ENCODE results near the gene CFAP70. TPM values are rescaled to one million over a fixed set of nuclear protein-coding genes. Genes with fewer than 3 reads are reported as not detected.

CFAP70 gene
- total RNA-seq, 2 experiments from 2014 or later = 0.33 to 0.80 TPM

DNA sequence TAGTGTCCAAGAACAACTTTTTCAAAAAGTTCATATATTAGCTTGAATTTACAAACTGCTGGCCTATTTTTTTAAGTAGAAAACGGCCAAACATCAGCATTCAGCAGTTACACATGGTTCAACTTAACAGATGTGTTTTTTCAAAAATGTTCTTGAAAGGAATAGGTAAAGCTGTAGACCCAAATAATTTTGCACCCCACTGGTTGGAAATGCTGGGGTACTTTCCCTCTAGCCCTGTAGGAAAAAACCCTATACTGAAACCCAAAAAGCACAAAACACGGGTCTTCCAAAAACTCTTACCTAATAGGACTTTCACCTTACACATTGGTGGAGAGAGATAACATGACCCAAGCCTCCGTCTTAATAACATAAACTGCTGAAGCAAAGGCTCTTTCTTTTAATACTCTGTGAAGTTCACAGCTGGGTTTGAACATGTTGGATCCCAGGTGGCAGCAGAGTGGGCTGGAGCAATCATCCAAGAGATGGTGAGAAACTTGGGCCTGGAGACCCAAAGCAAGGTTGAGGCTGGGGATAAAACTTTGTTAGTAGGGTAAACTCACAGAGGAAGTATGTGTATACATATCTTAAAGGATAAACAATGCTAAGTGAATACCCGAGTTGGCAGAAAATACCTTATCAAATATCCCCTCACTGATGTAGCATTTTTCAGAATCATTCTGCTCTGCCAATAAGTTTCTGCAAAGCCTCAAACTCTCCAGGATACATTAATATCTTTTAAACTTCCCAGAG is 111.0 kb downstream of the CFAP70 start:
- CTCF ChIA-PET = interaction anchor here (0.9 to 1.7 kb wide), 6 partner anchors 10 to 167 kb away, joined by 3 to 7 read pairs (median 3); no protein-coding TSS in a partner anchor
- H3K27me3 Mint-ChIP-seq = no peaks in the 10 kb centered on the region
- peak overlapping the region; percentile 99 for H3K4me3 Mint-ChIP-seq
- H3K27ac Mint-ChIP-seq = peak overlapping the region; percentile 94
- DNase-seq = no peak
- POLR2A ChIA-PET = interaction anchor here (0.7 to 1.8 kb wide), 11 partner anchors 9 to 396 kb away, joined by 3 to 11 read pairs (median 4); partner anchors contain the start of genes ANXA7, CFAP70 and PPP3CB
- no peaks in the 10 kb centered on the region for H3K9me3 Mint-ChIP-seq
- peaks cover 81% of the 10 kb centered on the region for H3K36me3 Mint-ChIP-seq
- intact Hi-C loops (cut with micrococcal nuclease) = loop anchor here (1.0 to 2.0 kb wide), 5 partner anchors 79 to 379 kb away; partner anchors contain the start of genes ECD, FAM149B1, P4HA1 and PPP3CB
- H3K4me1 Mint-ChIP-seq (ENCODE audit: low read depth) = peaks cover 63% of the 10 kb centered on the region

- H3K27me3 Mint-ChIP-seq = no peaks in the 10 kb centered on the region
- CTCF ChIA-PET = interaction anchor here (0.9 to 1.7 kb wide), 7 partner anchors 9 to 168 kb away, joined by 3 to 7 read pairs (median 3); no protein-coding TSS in a partner anchor
- intact Hi-C loops (cut with micrococcal nuclease) = loop anchor here (1.0 to 2.0 kb wide), 5 partner anchors 79 to 379 kb away; partner anchors contain the start of genes ECD, FAM149B1, P4HA1 and PPP3CB
- DNase-seq = peak; percentile 99
- H3K9me3 Mint-ChIP-seq = no peaks in the 10 kb centered on the region
- peak within 1 kb of the TSS; percentile 99 for H3K4me3 Mint-ChIP-seq
- H3K36me3 Mint-ChIP-seq = peaks cover 79% of the 10 kb centered on the region
- H3K4me1 Mint-ChIP-seq (ENCODE audit: low read depth) = peaks cover 61% of the 10 kb centered on the region
- peak within 1 kb of the TSS; percentile 94 for H3K27ac Mint-ChIP-seq
- POLR2A ChIA-PET = interaction anchor here (0.6 to 1.8 kb wide), 18 partner anchors 8 to 753 kb away, joined by 3 to 11 read pairs (median 4); partner anchors contain the start of genes ANXA7, CFAP70 and PPP3CB
Measured at GRCh38 chr10:73246646-73247508, 111.8 kb downstream of the CFAP70 start, which contains the start of gene DNAJC9. Gene DNAJC9 (minus strand): TSS chr10:73247255. CDS start chr10:73247189, 66 bp downstream.

- POLR2A ChIA-PET = interaction anchor here (0.6 to 1.8 kb wide), 11 partner anchors 9 to 497 kb away, joined by 3 to 11 read pairs (median 5); partner anchors contain the start of genes ANXA7, CFAP70 and PPP3CB
- CTCF ChIA-PET = interaction anchor here (1.3 to 1.9 kb wide), 5 partner anchors 8 to 77 kb away, joined by 3 to 7 read pairs (median 5); no protein-coding TSS in a partner anchor
- Mint-ChIP-seq H3K9me3 (no peaks in the 10 kb centered on the region), H3K4me3 (peak overlapping the region; percentile 99), H3K27ac (peak overlapping the region; percentile 94), H3K4me1 (ENCODE audit: low read depth) (peaks cover 61% of the 10 kb centered on the region), H3K36me3 (peaks cover 78% of the 10 kb centered on the region), H3K27me3 (no peaks in the 10 kb centered on the region)
- DNase-seq = no peak
- intact Hi-C loops (cut with micrococcal nuclease) = loop anchor here (2.0 kb wide), 1 partner anchor 167 kb away; no protein-coding TSS in a partner anchor
Measured at GRCh38 chr10:73246322-73246645, 112.4 kb downstream of the CFAP70 start.

GRCh38 chr10:73244866-73245477 is 113.7 kb downstream of the CFAP70 start:
- Mint-ChIP-seq H3K27me3 (no peaks in the 10 kb centered on the region), H3K4me3 (peak overlapping the region; percentile 99), H3K36me3 (peaks cover 75% of the 10 kb centered on the region), H3K27ac (peak overlapping the region; percentile 68), H3K9me3 (no peaks in the 10 kb centered on the region), H3K4me1 (ENCODE audit: low read depth) (peaks cover 50% of the 10 kb centered on the region)
- intact Hi-C loops (cut with micrococcal nuclease) = loop anchor here (1.0 kb wide), 1 partner anchor 7 kb away; the partner anchor contains the start of gene MRPS16
- DNase-seq = no peak
- ChIA-PET CTCF (interaction anchor here (0.6 to 1.9 kb wide), 2 partner anchors 10 to 379 kb away, joined by 4 to 6 read pairs; no protein-coding TSS in a partner anchor), POLR2A (interaction anchor here (0.6 kb wide), 1 partner anchor 781 kb away, joined by 5 read pairs; no protein-coding TSS in a partner anchor)

- Mint-ChIP-seq H3K4me3 (no peak overlapping the region), H3K4me1 (ENCODE audit: low read depth) (peaks cover 18% of the 10 kb centered on the region), H3K27ac (no peak overlapping the region), H3K27me3 (no peaks in the 10 kb centered on the region), H3K9me3 (no peaks in the 10 kb centered on the region), H3K36me3 (peaks cover 48% of the 10 kb centered on the region)
- no peak for DNase-seq
- ChIA-PET CTCF (interaction anchor here (1.4 kb wide), 1 partner anchor 24 kb away, joined by 4 read pairs; no protein-coding TSS in a partner anchor), POLR2A (interaction anchor here (1.0 kb wide), 1 partner anchor 12 kb away, joined by 3 read pairs; the partner anchor contains the start of gene MRPS16)
- intact Hi-C loops (cut with micrococcal nuclease) = no loop called here
Measured at GRCh38 chr10:73239908-73240307, 118.8 kb downstream of the CFAP70 start.

- no peak for DNase-seq
- H3K27ac Mint-ChIP-seq = no peak overlapping the region
- intact Hi-C loops (cut with micrococcal nuclease) = no loop called here
- H3K4me3 Mint-ChIP-seq = no peak overlapping the region
- peaks cover 46% of the 10 kb centered on the region for H3K36me3 Mint-ChIP-seq
- H3K27me3 Mint-ChIP-seq = no peaks in the 10 kb centered on the region
- no peaks in the 10 kb centered on the region for H3K9me3 Mint-ChIP-seq
- CTCF ChIA-PET = interaction anchor here (1.2 to 1.8 kb wide), 3 partner anchors 8 to 25 kb away, joined by 3 to 5 read pairs (median 4); partner anchors contain the start of gene DNAJC9
- H3K4me1 Mint-ChIP-seq (ENCODE audit: low read depth) = peaks cover 10% of the 10 kb centered on the region
- POLR2A ChIA-PET = interaction anchor here (1.0 to 1.3 kb wide), 2 partner anchors 8 to 13 kb away, joined by 3 to 4 read pairs; partner anchors contain the start of genes DNAJC9 and MRPS16
Measured at GRCh38 chr10:73238990-73239566, 119.6 kb downstream of the CFAP70 start.

DNA sequence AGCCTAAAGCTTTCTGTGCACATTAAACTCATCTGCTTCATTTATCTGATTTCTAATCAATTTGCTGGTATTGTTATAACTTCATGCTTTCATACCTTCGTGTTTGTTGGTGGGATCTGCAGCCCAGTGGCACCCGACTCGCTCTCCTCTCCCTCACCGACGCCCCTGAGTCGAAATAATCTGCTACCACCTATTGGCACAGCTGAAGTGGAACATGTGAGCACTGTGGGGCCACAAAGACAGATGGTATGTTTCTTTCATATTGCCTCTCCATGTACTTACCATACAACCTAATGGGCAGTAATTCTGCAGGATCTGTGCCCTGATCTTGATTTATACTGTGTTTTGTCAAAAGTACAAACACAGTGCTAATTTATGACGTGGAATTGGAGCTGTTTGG is 124.0 kb downstream of the CFAP70 start:
- no peaks in the 10 kb centered on the region for H3K27me3 Mint-ChIP-seq
- CTCF ChIA-PET = no interaction called here
- POLR2A ChIA-PET = interaction anchor here (0.5 to 1.3 kb wide), 2 partner anchors 11 to 362 kb away, joined by 3 to 5 read pairs; no protein-coding TSS in a partner anchor
- H3K4me3 Mint-ChIP-seq = no peak overlapping the region
- H3K9me3 Mint-ChIP-seq = no peaks in the 10 kb centered on the region
- intact Hi-C loops (cut with micrococcal nuclease) = no loop called here
- DNase-seq = no peak
- no peaks in the 10 kb centered on the region for H3K4me1 Mint-ChIP-seq (ENCODE audit: low read depth)
- H3K36me3 Mint-ChIP-seq = peaks cover 24% of the 10 kb centered on the region
- H3K27ac Mint-ChIP-seq = no peak overlapping the region

DNA sequence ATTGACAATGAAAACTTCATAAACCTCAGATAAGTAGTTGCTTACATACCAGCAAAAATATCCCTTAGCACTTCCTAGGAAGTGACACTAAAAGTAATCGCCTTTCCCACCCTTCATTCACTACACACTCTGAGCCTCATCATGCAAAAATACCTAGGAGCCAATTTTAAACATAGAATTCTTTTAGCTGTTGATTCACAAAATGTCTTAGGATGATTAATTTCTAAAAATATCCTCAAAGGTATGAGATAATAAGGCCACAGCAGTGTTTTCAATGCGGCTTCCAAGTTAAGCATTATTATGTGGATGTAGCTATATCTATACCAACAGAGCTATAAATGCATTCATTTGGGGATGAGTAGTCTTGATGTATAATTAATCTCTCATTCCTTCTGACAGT is 124.8 kb downstream of the CFAP70 start:
- Mint-ChIP-seq H3K27ac (no peak overlapping the region), H3K36me3 (peaks cover 22% of the 10 kb centered on the region), H3K9me3 (no peaks in the 10 kb centered on the region), H3K4me3 (no peak overlapping the region), H3K27me3 (no peaks in the 10 kb centered on the region), H3K4me1 (ENCODE audit: low read depth) (no peaks in the 10 kb centered on the region)
- DNase-seq = no peak
- ChIA-PET CTCF (no interaction called here), POLR2A (interaction anchor here (1.3 kb wide), 1 partner anchor 12 kb away, joined by 5 read pairs; no protein-coding TSS in a partner anchor)
- intact Hi-C loops (cut with micrococcal nuclease) = no loop called here

- intact Hi-C loops (cut with micrococcal nuclease) = no loop called here
- no peaks in the 10 kb centered on the region for H3K9me3 Mint-ChIP-seq
- no peak overlapping the region for H3K4me3 Mint-ChIP-seq
- DNase-seq = no peak
- H3K36me3 Mint-ChIP-seq = peaks cover 21% of the 10 kb centered on the region
- no peaks in the 10 kb centered on the region for H3K27me3 Mint-ChIP-seq
- POLR2A ChIA-PET = interaction anchor here (0.9 kb wide), 1 partner anchor 14 kb away, joined by 3 read pairs; the partner anchor contains the start of gene DNAJC9
- no peaks in the 10 kb centered on the region for H3K4me1 Mint-ChIP-seq (ENCODE audit: low read depth)
- CTCF ChIA-PET = no interaction called here
- H3K27ac Mint-ChIP-seq = no peak overlapping the region
Measured at GRCh38 chr10:73232887-73233286, 125.8 kb downstream of the CFAP70 start.

- DNase-seq = no peak
- intact Hi-C loops (cut with micrococcal nuclease) = no loop called here
- Mint-ChIP-seq H3K27ac (no peak overlapping the region), H3K9me3 (no peaks in the 10 kb centered on the region), H3K27me3 (no peaks in the 10 kb centered on the region), H3K36me3 (peaks cover 15% of the 10 kb centered on the region), H3K4me1 (ENCODE audit: low read depth) (peaks cover 3% of the 10 kb centered on the region), H3K4me3 (no peak overlapping the region)
- CTCF ChIA-PET = no interaction called here
- POLR2A ChIA-PET = no interaction called here
Measured at GRCh38 chr10:73229567-73229966, 129.1 kb downstream of the CFAP70 start.

GRCh38 chr10:73228247-73228646 is 130.4 kb downstream of the CFAP70 start:
- peaks cover 3% of the 10 kb centered on the region for H3K4me1 Mint-ChIP-seq (ENCODE audit: low read depth)
- no peak overlapping the region for H3K27ac Mint-ChIP-seq
- no peaks in the 10 kb centered on the region for H3K9me3 Mint-ChIP-seq
- intact Hi-C loops (cut with micrococcal nuclease) = no loop called here
- POLR2A ChIA-PET = no interaction called here
- no peak overlapping the region for H3K4me3 Mint-ChIP-seq
- DNase-seq = no peak
- H3K27me3 Mint-ChIP-seq = no peaks in the 10 kb centered on the region
- CTCF ChIA-PET = no interaction called here
- peaks cover 9% of the 10 kb centered on the region for H3K36me3 Mint-ChIP-seq
